GM23338 (cell line): ENCODE measurements around the gene FBXO28. TPM values are rescaled to one million over a fixed set of nuclear protein-coding genes. Genes with fewer than 3 reads are reported as not detected.

Experiments used
- ATAC-seq: fragments of 200-7000 bp; cut with Tn5 transposase; 3 replicates; pipeline ENCODE4 v1.9.1; 2020
- DNase-seq: peaks from one replicate; pipeline ENCODE4 v3.0.0-alpha.2; 2015; ENCODE audit warnings: low spot score
- H2AFZ ChIP-seq: fragments of 200-600 bp; sonication (generic); 2 replicates; pipeline ENCODE4 v1.8.0; 2016; ENCODE audit warnings: antibody characterized with exemption, mild to moderate bottlenecking, moderate library complexity
- H3F3A ChIP-seq: fragments of 200-600 bp; sonication (generic); replicated peaks from 2 replicates; pipeline ENCODE4 v1.8.0; 2017; ENCODE audit warnings: antibody characterized with exemption, mixed run types, low read depth
- H3K27ac ChIP-seq: fragments of 200-600 bp; sonication (generic); 2 replicates; pipeline ENCODE4 v1.6.1; 2016; ENCODE audit warnings: low read depth
- H3K27me3 ChIP-seq: fragments of 200-600 bp; sonication (generic); 2 replicates; pipeline ENCODE4 v1.8.0; 2016; ENCODE audit warnings: mild to moderate bottlenecking, mixed run types, moderate library complexity; ENCODE audit not compliant: insufficient read depth
- H3K36me3 ChIP-seq: fragments of 200-600 bp; sonication (generic); 2 replicates; pipeline ENCODE4 v1.8.0; 2016; ENCODE audit warnings: mild to moderate bottlenecking; ENCODE audit not compliant: insufficient read depth
- H3K4me1 ChIP-seq: fragments of 200-600 bp; sonication (generic); 2 replicates; pipeline ENCODE4 v1.8.0; 2016; ENCODE audit warnings: mild to moderate bottlenecking, moderate library complexity; ENCODE audit not compliant: insufficient read depth
- H3K4me2 ChIP-seq: fragments of 200-600 bp; sonication (generic); 2 replicates; pipeline ENCODE4 v1.7.1; 2017; ENCODE audit warnings: mixed run types
- H3K4me3 ChIP-seq: fragments of 200-600 bp; sonication (generic); 2 replicates; pipeline ENCODE4 v1.6.1; 2016; ENCODE audit warnings: mixed run types
- H3K79me2 ChIP-seq: fragments of 200-600 bp; sonication (generic); replicated peaks from 2 replicates; pipeline ENCODE4 v1.8.0; 2017; ENCODE audit warnings: mild to moderate bottlenecking; ENCODE audit not compliant: insufficient read depth
- H3K9me2 ChIP-seq: fragments of 200-600 bp; sonication (generic); 2 replicates; pipeline ENCODE4 v1.8.0; 2017; ENCODE audit not compliant: insufficient read depth
- H4K20me1 ChIP-seq: fragments of 200-600 bp; sonication (generic); replicated peaks from 2 replicates; pipeline ENCODE4 v1.8.0; 2017; ENCODE audit warnings: mild to moderate bottlenecking; ENCODE audit not compliant: insufficient read depth
- H3K27ac Mint-ChIP-seq: 2 replicates; pipeline ENCODE4 v1.8.0; 2020; ENCODE audit warnings: inconsistent platforms, mild to moderate bottlenecking, moderate library complexity, mixed read lengths
- H3K27me3 Mint-ChIP-seq: 3 replicates; pipeline ENCODE4 v1.8.0; 2022; ENCODE audit warnings: low read depth, mild to moderate bottlenecking, moderate library complexity, mixed read lengths, inconsistent platforms; ENCODE audit not compliant: insufficient read depth, poor library complexity
- H3K36me3 Mint-ChIP-seq: 3 replicates; pipeline ENCODE4 v1.8.0; 2021; ENCODE audit warnings: low read depth, mild to moderate bottlenecking, inconsistent platforms, moderate library complexity, mixed read lengths
- H3K4me1 Mint-ChIP-seq: 3 replicates; pipeline ENCODE4 v1.8.0; 2020; ENCODE audit warnings: mild to moderate bottlenecking, inconsistent platforms, mixed read lengths
- H3K4me3 Mint-ChIP-seq: 3 replicates; pipeline ENCODE4 v1.8.0; 2021; ENCODE audit warnings: moderate library complexity, mild to moderate bottlenecking, inconsistent platforms, mixed read lengths
- H3K9me3 Mint-ChIP-seq: 3 replicates; pipeline ENCODE4 v1.8.0; 2020; ENCODE audit warnings: moderate library complexity, mild to moderate bottlenecking, inconsistent platforms, mixed read lengths
- CREB1 ChIP-seq: fragments of 250-450 bp; sonication (Bioruptor Pico); IDR thresholded peaks from 2 replicates; pipeline ENCODE4 v1.5.0; 2020; ENCODE audit warnings: low read depth, mild to moderate bottlenecking, moderate library complexity
- EZH2 ChIP-seq: fragments of 200-600 bp; sonication (generic); IDR thresholded peaks from one replicate; pipeline ENCODE4 v1.8.0; 2017; ENCODE audit warnings: antibody characterized with exemption, mild to moderate bottlenecking, low read depth; ENCODE audit not compliant: unreplicated experiment
- EZH2phosphoT487 ChIP-seq: fragments of 200-600 bp; sonication (generic); IDR thresholded peaks from one replicate; pipeline ENCODE4 v1.8.1; 2018; ENCODE audit warnings: antibody characterized with exemption; ENCODE audit not compliant: unreplicated experiment
- JUNB ChIP-seq: IDR thresholded peaks from one replicate; pipeline ENCODE4 v1.6.1; 2016; ENCODE audit warnings: antibody characterized with exemption; ENCODE audit not compliant: unreplicated experiment
- NANOG ChIP-seq: IDR thresholded peaks from 2 replicates; pipeline ENCODE4 v1.6.1; 2016; ENCODE audit warnings: antibody characterized with exemption, borderline replicate concordance
- POLR2AphosphoS5 ChIP-seq: IDR thresholded peaks from 2 replicates; pipeline ENCODE4 v1.6.1; 2016; ENCODE audit warnings: antibody characterized with exemption, low read depth
- STAT1 ChIP-seq: IDR thresholded peaks from one replicate; pipeline ENCODE4 v1.6.1; 2016; ENCODE audit warnings: antibody characterized with exemption; ENCODE audit not compliant: unreplicated experiment
- ZNF114 ChIP-seq: fragments of 250-450 bp; sonication (Bioruptor Pico); IDR thresholded peaks from 2 replicates; pipeline ENCODE4 v1.5.0; 2020; ENCODE audit warnings: mild to moderate bottlenecking, moderate library complexity
- ZNF331 ChIP-seq: fragments of 250-450 bp; sonication (Bioruptor Pico); IDR thresholded peaks from 2 replicates; pipeline ENCODE4 v1.5.0; 2020; ENCODE audit warnings: low read depth, mild to moderate bottlenecking, moderate library complexity
- polyA plus RNA-seq: library from polyadenylated mRNA; unstranded; fragments of >200 nt; fragmentation: Nextera tagmentation; extraction: Ambion mirVana; gene quantifications from 2 replicates; pipeline ENCODE4 v1.2.1, GENCODE V29; 2016
- total RNA-seq: library from RNA; depleted of rRNA; stranded (reverse); fragments of >200 nt; shearing (Covaris generic); gene quantifications from 2 replicates; pipeline ENCODE4 v1.2.3, GENCODE V29; 2014
- TF ChIP-seq, protein P1 (sequence below): fragments of 250-450 bp; sonication (Bioruptor Pico); IDR thresholded peaks from 2 replicates; pipeline ENCODE4 v1.5.0; 2020; ENCODE audit warnings: mild to moderate bottlenecking, moderate library complexity
- TF ChIP-seq, protein P2 (sequence below), 2 experiments: fragments of 200-600 bp in 1 of 2; sonication (generic) in 1 of 2; conservative IDR thresholded peaks; 2 replicates each; pipeline versions ENCODE4 v1.5.1 to v1.6.1; 2016 to 2017; ENCODE audit warnings: antibody characterized with exemption in 2 of 2, low read depth in 2 of 2, mild to moderate bottlenecking in 2 of 2, moderate library complexity in 1 of 2
- TF ChIP-seq, protein P3 (sequence below): IDR thresholded peaks from one replicate; pipeline ENCODE4 v1.6.1; 2018; ENCODE audit warnings: antibody characterized with exemption; ENCODE audit not compliant: unreplicated experiment
- TF ChIP-seq, protein P4 (sequence below): IDR thresholded peaks from 2 replicates; pipeline ENCODE4 v1.6.1; 2016; ENCODE audit warnings: antibody characterized with exemption

FBXO28 gene
- total and polyA plus RNA-seq, 2 experiments from 2014 or later = 16.9 to 45.2 TPM

DNA sequence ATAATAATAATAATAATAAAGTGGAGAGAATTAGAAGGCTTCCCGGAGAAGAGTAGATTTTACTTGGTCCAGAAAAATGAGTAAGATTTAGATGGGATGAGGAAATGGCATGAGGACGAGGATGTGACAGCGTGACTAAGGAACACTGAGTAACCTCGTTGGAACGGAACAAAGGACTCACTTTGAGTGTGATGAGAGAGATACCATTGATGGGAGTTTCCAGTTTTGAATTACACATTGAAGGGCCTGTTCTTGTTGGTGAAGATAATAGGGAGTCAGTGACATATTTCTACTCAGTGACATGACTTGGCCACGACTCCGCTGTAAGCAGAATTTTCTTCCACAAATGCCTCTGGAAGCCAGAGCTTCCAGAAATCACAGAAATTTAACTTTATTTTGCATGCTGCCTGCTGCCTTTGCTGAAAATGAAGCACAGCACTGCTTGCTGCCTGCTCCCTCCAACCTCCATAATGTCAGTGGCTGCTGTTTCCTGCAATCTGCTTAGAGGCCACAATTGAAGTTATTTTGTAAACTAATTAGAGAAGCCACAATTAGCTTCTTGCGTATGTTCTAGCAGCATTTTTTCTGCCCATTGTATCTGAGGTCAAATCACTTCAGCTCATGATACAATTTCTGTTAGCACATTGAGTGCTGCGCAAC lies 33.7 kb upstream of the FBXO28 start:
- Histone ChIP-seq H3K27ac (no peak overlapping the region), H3F3A (no peaks in the 10 kb centered on the region), H3K36me3 (no peaks in the 10 kb centered on the region), H3K79me2 (no peaks in the 10 kb centered on the region), H3K9me2 (no peaks in the 10 kb centered on the region), H2AFZ (peak overlapping the region; percentile 33; the same call in 1 of the 2 replicates), H3K4me2 (no peak overlapping the region), H3K27me3 (no peaks in the 10 kb centered on the region), H4K20me1 (no peaks in the 10 kb centered on the region), H3K4me1 (peaks cover 14% of the 10 kb centered on the region; the same call in 1 of the 2 replicates), H3K4me3 (no peak overlapping the region)
- Mint-ChIP-seq H3K27ac (no peak overlapping the region), H3K4me3 (no peak overlapping the region), H3K9me3 (no peaks in the 10 kb centered on the region), H3K27me3 (no peaks in the 10 kb centered on the region), H3K4me1 (peaks cover 10% of the 10 kb centered on the region), H3K36me3 (no peaks in the 10 kb centered on the region)
- no peak for ATAC-seq
- no peak for TF ChIP-seq ZNF114 (CRISPR knock-in tag)
- TF ChIP-seq EZH2phosphoT487 = no peak
- no peak for TF ChIP-seq JUNB
- no peak for TF ChIP-seq POLR2AphosphoS5
- TF ChIP-seq, protein P1, sequence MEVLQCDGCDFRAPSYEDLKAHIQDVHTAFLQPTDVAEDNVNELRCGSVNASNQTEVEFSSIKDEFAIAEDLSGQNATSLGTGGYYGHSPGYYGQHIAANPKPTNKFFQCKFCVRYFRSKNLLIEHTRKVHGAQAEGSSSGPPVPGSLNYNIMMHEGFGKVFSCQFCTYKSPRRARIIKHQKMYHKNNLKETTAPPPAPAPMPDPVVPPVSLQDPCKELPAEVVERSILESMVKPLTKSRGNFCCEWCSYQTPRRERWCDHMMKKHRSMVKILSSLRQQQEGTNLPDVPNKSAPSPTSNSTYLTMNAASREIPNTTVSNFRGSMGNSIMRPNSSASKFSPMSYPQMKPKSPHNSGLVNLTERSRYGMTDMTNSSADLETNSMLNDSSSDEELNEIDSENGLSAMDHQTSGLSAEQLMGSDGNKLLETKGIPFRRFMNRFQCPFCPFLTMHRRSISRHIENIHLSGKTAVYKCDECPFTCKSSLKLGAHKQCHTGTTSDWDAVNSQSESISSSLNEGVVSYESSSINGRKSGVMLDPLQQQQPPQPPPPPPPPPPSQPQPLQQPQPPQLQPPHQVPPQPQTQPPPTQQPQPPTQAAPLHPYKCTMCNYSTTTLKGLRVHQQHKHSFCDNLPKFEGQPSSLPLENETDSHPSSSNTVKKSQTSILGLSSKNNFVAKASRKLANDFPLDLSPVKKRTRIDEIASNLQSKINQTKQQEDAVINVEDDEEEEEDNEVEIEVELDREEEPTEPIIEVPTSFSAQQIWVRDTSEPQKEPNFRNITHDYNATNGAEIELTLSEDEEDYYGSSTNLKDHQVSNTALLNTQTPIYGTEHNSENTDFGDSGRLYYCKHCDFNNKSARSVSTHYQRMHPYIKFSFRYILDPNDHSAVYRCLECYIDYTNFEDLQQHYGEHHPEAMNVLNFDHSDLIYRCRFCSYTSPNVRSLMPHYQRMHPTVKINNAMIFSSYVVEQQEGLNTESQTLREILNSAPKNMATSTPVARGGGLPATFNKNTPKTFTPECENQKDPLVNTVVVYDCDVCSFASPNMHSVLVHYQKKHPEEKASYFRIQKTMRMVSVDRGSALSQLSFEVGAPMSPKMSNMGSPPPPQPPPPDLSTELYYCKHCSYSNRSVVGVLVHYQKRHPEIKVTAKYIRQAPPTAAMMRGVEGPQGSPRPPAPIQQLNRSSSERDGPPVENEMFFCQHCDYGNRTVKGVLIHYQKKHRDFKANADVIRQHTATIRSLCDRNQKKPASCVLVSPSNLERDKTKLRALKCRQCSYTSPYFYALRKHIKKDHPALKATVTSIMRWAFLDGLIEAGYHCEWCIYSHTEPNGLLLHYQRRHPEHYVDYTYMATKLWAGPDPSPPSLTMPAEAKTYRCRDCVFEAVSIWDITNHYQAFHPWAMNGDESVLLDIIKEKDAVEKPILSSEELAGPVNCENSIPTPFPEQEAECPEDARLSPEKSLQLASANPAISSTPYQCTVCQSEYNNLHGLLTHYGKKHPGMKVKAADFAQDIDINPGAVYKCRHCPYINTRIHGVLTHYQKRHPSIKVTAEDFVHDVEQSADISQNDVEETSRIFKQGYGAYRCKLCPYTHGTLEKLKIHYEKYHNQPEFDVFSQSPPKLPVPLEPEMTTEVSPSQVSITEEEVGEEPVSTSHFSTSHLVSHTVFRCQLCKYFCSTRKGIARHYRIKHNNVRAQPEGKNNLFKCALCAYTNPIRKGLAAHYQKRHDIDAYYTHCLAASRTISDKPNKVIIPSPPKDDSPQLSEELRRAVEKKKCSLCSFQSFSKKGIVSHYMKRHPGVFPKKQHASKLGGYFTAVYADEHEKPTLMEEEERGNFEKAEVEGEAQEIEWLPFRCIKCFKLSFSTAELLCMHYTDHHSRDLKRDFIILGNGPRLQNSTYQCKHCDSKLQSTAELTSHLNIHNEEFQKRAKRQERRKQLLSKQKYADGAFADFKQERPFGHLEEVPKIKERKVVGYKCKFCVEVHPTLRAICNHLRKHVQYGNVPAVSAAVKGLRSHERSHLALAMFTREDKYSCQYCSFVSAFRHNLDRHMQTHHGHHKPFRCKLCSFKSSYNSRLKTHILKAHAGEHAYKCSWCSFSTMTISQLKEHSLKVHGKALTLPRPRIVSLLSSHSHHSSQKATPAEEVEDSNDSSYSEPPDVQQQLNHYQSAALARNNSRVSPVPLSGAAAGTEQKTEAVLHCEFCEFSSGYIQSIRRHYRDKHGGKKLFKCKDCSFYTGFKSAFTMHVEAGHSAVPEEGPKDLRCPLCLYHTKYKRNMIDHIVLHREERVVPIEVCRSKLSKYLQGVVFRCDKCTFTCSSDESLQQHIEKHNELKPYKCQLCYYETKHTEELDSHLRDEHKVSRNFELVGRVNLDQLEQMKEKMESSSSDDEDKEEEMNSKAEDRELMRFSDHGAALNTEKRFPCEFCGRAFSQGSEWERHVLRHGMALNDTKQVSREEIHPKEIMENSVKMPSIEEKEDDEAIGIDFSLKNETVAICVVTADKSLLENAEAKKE (CRISPR knock-in tag) = no peak
- TF ChIP-seq, protein P2, sequence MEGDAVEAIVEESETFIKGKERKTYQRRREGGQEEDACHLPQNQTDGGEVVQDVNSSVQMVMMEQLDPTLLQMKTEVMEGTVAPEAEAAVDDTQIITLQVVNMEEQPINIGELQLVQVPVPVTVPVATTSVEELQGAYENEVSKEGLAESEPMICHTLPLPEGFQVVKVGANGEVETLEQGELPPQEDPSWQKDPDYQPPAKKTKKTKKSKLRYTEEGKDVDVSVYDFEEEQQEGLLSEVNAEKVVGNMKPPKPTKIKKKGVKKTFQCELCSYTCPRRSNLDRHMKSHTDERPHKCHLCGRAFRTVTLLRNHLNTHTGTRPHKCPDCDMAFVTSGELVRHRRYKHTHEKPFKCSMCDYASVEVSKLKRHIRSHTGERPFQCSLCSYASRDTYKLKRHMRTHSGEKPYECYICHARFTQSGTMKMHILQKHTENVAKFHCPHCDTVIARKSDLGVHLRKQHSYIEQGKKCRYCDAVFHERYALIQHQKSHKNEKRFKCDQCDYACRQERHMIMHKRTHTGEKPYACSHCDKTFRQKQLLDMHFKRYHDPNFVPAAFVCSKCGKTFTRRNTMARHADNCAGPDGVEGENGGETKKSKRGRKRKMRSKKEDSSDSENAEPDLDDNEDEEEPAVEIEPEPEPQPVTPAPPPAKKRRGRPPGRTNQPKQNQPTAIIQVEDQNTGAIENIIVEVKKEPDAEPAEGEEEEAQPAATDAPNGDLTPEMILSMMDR (conservative IDR thresholded peaks at IDR 0.05; ENCODE audit: low read depth in 2 of 2) = no peak
- no peak for TF ChIP-seq EZH2
- TF ChIP-seq ZNF331 (CRISPR knock-in tag) = no peak
- TF ChIP-seq, protein P3, sequence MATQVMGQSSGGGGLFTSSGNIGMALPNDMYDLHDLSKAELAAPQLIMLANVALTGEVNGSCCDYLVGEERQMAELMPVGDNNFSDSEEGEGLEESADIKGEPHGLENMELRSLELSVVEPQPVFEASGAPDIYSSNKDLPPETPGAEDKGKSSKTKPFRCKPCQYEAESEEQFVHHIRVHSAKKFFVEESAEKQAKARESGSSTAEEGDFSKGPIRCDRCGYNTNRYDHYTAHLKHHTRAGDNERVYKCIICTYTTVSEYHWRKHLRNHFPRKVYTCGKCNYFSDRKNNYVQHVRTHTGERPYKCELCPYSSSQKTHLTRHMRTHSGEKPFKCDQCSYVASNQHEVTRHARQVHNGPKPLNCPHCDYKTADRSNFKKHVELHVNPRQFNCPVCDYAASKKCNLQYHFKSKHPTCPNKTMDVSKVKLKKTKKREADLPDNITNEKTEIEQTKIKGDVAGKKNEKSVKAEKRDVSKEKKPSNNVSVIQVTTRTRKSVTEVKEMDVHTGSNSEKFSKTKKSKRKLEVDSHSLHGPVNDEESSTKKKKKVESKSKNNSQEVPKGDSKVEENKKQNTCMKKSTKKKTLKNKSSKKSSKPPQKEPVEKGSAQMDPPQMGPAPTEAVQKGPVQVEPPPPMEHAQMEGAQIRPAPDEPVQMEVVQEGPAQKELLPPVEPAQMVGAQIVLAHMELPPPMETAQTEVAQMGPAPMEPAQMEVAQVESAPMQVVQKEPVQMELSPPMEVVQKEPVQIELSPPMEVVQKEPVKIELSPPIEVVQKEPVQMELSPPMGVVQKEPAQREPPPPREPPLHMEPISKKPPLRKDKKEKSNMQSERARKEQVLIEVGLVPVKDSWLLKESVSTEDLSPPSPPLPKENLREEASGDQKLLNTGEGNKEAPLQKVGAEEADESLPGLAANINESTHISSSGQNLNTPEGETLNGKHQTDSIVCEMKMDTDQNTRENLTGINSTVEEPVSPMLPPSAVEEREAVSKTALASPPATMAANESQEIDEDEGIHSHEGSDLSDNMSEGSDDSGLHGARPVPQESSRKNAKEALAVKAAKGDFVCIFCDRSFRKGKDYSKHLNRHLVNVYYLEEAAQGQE = no peak
- no peak for TF ChIP-seq CREB1
- TF ChIP-seq STAT1 = no peak
- TF ChIP-seq, protein P4, sequence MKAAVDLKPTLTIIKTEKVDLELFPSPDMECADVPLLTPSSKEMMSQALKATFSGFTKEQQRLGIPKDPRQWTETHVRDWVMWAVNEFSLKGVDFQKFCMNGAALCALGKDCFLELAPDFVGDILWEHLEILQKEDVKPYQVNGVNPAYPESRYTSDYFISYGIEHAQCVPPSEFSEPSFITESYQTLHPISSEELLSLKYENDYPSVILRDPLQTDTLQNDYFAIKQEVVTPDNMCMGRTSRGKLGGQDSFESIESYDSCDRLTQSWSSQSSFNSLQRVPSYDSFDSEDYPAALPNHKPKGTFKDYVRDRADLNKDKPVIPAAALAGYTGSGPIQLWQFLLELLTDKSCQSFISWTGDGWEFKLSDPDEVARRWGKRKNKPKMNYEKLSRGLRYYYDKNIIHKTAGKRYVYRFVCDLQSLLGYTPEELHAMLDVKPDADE = no peak
- no peak for TF ChIP-seq NANOG
- no peak for DNase-seq
